OCI-LY3 (cell line): ENCODE data around the gene NCDN.
"Not testable (repeated sequence)": the region's sequence is repeated elsewhere in the genome, so short reads cannot be mapped to it uniquely, and the experiment has no call there.

Source experiments
- H2AFZ ChIP-seq: fragments of 200-600, 300-600 bp; shearing (Covaris generic); 2 replicates; pipeline ENCODE4 v1.6.0; 2014; ENCODE audit warnings: antibody characterized with exemption, low read depth, low read length
- H3K27ac ChIP-seq: fragments of 200-600, 300-600 bp; sonication (generic); 2 replicates; pipeline ENCODE4 v1.5.1; 2014; ENCODE audit warnings: mild to moderate bottlenecking, low read length, moderate library complexity, mixed read lengths
- H3K27me3 ChIP-seq: fragments of 200-600, 300-600 bp; sonication (generic); 2 replicates; pipeline ENCODE4 v1.6.1; 2014; ENCODE audit warnings: low read depth, low read length, mixed read lengths
- H3K36me3 ChIP-seq: fragments of 200-600, 300-600 bp; sonication (generic); replicated peaks from 2 replicates; pipeline ENCODE3; 2014; ENCODE audit warnings: low read depth, low read length, mixed read lengths
- H3K4me1 ChIP-seq: fragments of 300-600, 200-600 bp; sonication (generic); 2 replicates; pipeline ENCODE4 v1.6.1; 2014; ENCODE audit warnings: low read length, mixed read lengths
- H3K4me2 ChIP-seq: fragments of 200-600, 300-600 bp; sonication (generic); 2 replicates; pipeline ENCODE4 v1.6.1; 2014; ENCODE audit warnings: low read length, mixed read lengths
- H3K4me3 ChIP-seq: fragments of 300-600, 200-600 bp; sonication (generic); 2 replicates; pipeline ENCODE4 v1.5.1; 2014; ENCODE audit warnings: antibody characterized with exemption, mild to moderate bottlenecking, low read length, moderate library complexity
- H3K79me2 ChIP-seq: fragments of 300-600, 200-600 bp; shearing (Covaris generic); 2 replicates; pipeline ENCODE4 v1.6.1; 2014; ENCODE audit warnings: mild to moderate bottlenecking, low read length, mixed read lengths
- H3K9ac ChIP-seq: fragments of 300-600, 200-600 bp; shearing (Covaris generic); 2 replicates; pipeline ENCODE4 v1.6.0; 2014; ENCODE audit warnings: mild to moderate bottlenecking, low read length, moderate library complexity
- H3K9me3 ChIP-seq: fragments of 200-600, 300-600 bp; shearing (Covaris generic); 2 replicates; pipeline ENCODE4 v1.6.1; 2014; ENCODE audit warnings: low read length, mixed read lengths; ENCODE audit not compliant: insufficient read depth
- H4K20me1 ChIP-seq: fragments of 200-600, 300-600 bp; sonication (generic); 2 replicates; pipeline ENCODE4 v1.6.1; 2016; ENCODE audit warnings: low read length, mixed read lengths; ENCODE audit not compliant: insufficient read depth
- CTCF ChIP-seq: fragments of 200-600, 300-600 bp; sonication (generic); IDR thresholded peaks from 2 replicates; pipeline ENCODE4 v1.5.1; 2014; ENCODE audit warnings: antibody characterized with exemption, low read length, low read depth
- EZH2phosphoT487 ChIP-seq: fragments of 200-600 bp; shearing (Covaris generic); IDR thresholded peaks from 2 replicates; pipeline ENCODE4 v1.6.1; 2018; ENCODE audit warnings: antibody characterized with exemption, mixed run types, low read depth

NCDN gene

GRCh38 chr1:35574125-35574654 lies 16.6 kb downstream of the NCDN start:
- H4K20me1 ChIP-seq: no peaks in the 10 kb centered on the region
- H3K9me3 ChIP-seq: no peaks in the 10 kb centered on the region
- no peak overlapping the region for H3K27ac ChIP-seq
- H3K4me2 ChIP-seq: no peak overlapping the region
- no peaks in the 10 kb centered on the region for H3K4me1 ChIP-seq
- no peaks in the 10 kb centered on the region for H3K79me2 ChIP-seq
- TF ChIP-seq CTCF (no peak), EZH2phosphoT487 (no peak)
- H3K4me3 ChIP-seq: no peak overlapping the region
- no peaks in the 10 kb centered on the region for H3K36me3 ChIP-seq
- H3K27me3 ChIP-seq: no peaks in the 10 kb centered on the region
- H2AFZ ChIP-seq: no peak overlapping the region
- no peak overlapping the region for H3K9ac ChIP-seq

- H3K9me3 ChIP-seq: no peaks in the 10 kb centered on the region
- H3K4me3 ChIP-seq: no peak overlapping the region
- H3K27ac ChIP-seq: no peak overlapping the region
- no peaks in the 10 kb centered on the region for H4K20me1 ChIP-seq
- no peak overlapping the region for H3K9ac ChIP-seq
- no peaks in the 10 kb centered on the region for H3K27me3 ChIP-seq
- no peak overlapping the region for H2AFZ ChIP-seq
- no peaks in the 10 kb centered on the region for H3K4me1 ChIP-seq
- no peaks in the 10 kb centered on the region for H3K79me2 ChIP-seq
- H3K36me3 ChIP-seq: no peaks in the 10 kb centered on the region
- TF ChIP-seq CTCF (no peak), EZH2phosphoT487 (no peak)
- H3K4me2 ChIP-seq: no peak overlapping the region
Observed at GRCh38 chr1:35574655-35575415, 17.2 kb downstream of the NCDN start.

- H3K4me1 ChIP-seq: no peaks in the 10 kb centered on the region
- TF ChIP-seq CTCF (no peak), EZH2phosphoT487 (no peak)
- no peak overlapping the region for H3K4me3 ChIP-seq
- H3K9ac ChIP-seq: no peak overlapping the region
- no peaks in the 10 kb centered on the region for H3K9me3 ChIP-seq
- H3K4me2 ChIP-seq: no peak overlapping the region
- H4K20me1 ChIP-seq: no peaks in the 10 kb centered on the region
- no peak overlapping the region for H3K27ac ChIP-seq
- no peaks in the 10 kb centered on the region for H3K27me3 ChIP-seq
- no peaks in the 10 kb centered on the region for H3K79me2 ChIP-seq
- H2AFZ ChIP-seq: no peak overlapping the region
- H3K36me3 ChIP-seq: no peaks in the 10 kb centered on the region
Observed at GRCh38 chr1:35575416-35575958, 17.9 kb downstream of the NCDN start.

GRCh38 chr1:35576061-35576765 lies 18.6 kb downstream of the NCDN start:
- TF ChIP-seq EZH2phosphoT487 (no peak), CTCF (no peak)
- Histone ChIP-seq H3K9ac (no peak overlapping the region), H3K4me3 (no peak overlapping the region), H3K9me3 (no peaks in the 10 kb centered on the region), H3K4me1 (no peaks in the 10 kb centered on the region), H4K20me1 (no peaks in the 10 kb centered on the region), H3K36me3 (no peaks in the 10 kb centered on the region), H2AFZ (no peak overlapping the region), H3K79me2 (no peaks in the 10 kb centered on the region), H3K4me2 (no peak overlapping the region), H3K27me3 (no peaks in the 10 kb centered on the region), H3K27ac (no peak overlapping the region)

GRCh38 chr1:35576766-35577070 lies 19.1 kb downstream of the NCDN start:
- not testable (repeated sequence) for H3K79me2 ChIP-seq, H3K27me3 ChIP-seq, H3K9ac ChIP-seq, H3K27ac ChIP-seq, H3K4me3 ChIP-seq, H3K36me3 ChIP-seq, H3K4me2 ChIP-seq, H2AFZ ChIP-seq, H3K9me3 ChIP-seq, H3K4me1 ChIP-seq, H4K20me1 ChIP-seq
